ENCODE data around the gene CLTC.
A peak's percentile ranks its signal among the peaks of the same experiment; 100 is the strongest.
"Not testable (repeated sequence)": the region's sequence is repeated elsewhere in the genome, so short reads cannot be mapped to it uniquely, and the experiment has no call there.

Gene CLTC

GRCh38 chr17:59643159-59644140 is 23.8 kb downstream of the CLTC start:
- Histone ChIP-seq H4K20me1 (peaks cover 5% of the 10 kb centered on the region), H3K9me3 (no peaks in the 10 kb centered on the region), H3K4me3 (no peak overlapping the region), H3K9ac (peak overlapping the region; percentile 51), H3K4me2 (peak overlapping the region; percentile 96), H3K36me3 (peaks cover 33% of the 10 kb centered on the region), H3K27me3 (no peaks in the 10 kb centered on the region), H3K27ac (peak overlapping the region; percentile 84), H3K4me1 (peaks cover 87% of the 10 kb centered on the region)
- no peak for TF ChIP-seq Cebpa-rat (IDR thresholded peaks at IDR 0.05)

GRCh38 chr17:59647288-59647687 is 27.6 kb downstream of the CLTC start:
- Histone ChIP-seq H3K4me3 (no peak overlapping the region), H3K9me3 (peaks cover 24% of the 10 kb centered on the region), H3K9ac (no peak overlapping the region), H3K4me2 (no peak overlapping the region), H3K27ac (no peak overlapping the region), H4K20me1 (no peaks in the 10 kb centered on the region), H3K4me1 (peaks cover 49% of the 10 kb centered on the region), H3K27me3 (no peaks in the 10 kb centered on the region), H3K36me3 (peaks cover 71% of the 10 kb centered on the region)
- TF ChIP-seq Cebpa-rat (IDR thresholded peaks at IDR 0.05), result no peak

DNA sequence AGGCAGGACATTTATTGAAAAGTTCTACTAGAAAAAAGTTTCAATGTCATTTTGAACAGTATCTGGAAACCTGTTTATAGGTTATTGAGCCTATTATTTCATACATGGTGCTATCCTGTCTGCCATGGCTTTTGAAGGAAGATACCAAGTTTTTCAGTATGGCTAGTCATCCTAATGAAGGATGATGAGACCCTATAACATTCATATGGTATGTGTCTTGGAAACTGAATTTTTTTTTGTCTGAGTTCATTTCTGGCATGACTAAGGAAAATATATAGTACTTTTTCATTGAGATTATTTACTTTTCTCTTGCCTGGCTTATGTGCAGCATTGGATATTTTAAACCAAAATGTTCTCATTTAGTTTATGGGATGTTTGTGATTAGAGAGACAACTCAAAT is 30.2 kb downstream of the CLTC start:
- Histone ChIP-seq H3K36me3 (peaks cover 90% of the 10 kb centered on the region), H3K9ac (no peak overlapping the region), H3K4me1 (peaks cover 23% of the 10 kb centered on the region), H3K9me3 (peaks cover 32% of the 10 kb centered on the region), H3K27ac (no peak overlapping the region), H3K27me3 (no peaks in the 10 kb centered on the region), H3K4me2 (no peak overlapping the region), H4K20me1 (no peaks in the 10 kb centered on the region), H3K4me3 (no peak overlapping the region)
- no peak for TF ChIP-seq Cebpa-rat (IDR thresholded peaks at IDR 0.05)

DNA sequence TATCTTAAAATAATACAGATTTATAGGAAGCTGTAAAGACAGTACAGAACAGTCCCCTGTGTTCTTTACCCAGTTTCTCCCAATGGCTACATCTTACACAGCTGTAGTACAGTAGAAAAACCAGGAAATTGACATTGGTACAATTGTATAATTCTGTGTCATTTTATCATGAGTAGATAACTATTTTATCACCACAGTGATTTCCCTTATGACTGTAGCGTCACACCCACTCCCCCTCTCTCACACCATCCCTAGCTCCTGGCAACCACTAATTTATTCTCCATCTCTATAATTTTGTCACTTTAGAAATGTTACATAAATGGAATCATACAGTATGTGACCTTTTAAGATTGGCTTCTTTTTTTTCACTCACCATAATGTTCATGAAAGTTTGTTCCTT is 30.9 kb downstream of the CLTC start:
- Histone ChIP-seq H3K27ac (no peak overlapping the region), H3K4me2 (no peak overlapping the region), H3K4me1 (peaks cover 15% of the 10 kb centered on the region), H3K4me3 (no peak overlapping the region), H3K27me3 (no peaks in the 10 kb centered on the region), H3K9ac (no peak overlapping the region), H3K9me3 (peaks cover 32% of the 10 kb centered on the region), H3K36me3 (peaks cover 98% of the 10 kb centered on the region), H4K20me1 (no peaks in the 10 kb centered on the region)
- no peak for TF ChIP-seq Cebpa-rat (IDR thresholded peaks at IDR 0.05)

DNA sequence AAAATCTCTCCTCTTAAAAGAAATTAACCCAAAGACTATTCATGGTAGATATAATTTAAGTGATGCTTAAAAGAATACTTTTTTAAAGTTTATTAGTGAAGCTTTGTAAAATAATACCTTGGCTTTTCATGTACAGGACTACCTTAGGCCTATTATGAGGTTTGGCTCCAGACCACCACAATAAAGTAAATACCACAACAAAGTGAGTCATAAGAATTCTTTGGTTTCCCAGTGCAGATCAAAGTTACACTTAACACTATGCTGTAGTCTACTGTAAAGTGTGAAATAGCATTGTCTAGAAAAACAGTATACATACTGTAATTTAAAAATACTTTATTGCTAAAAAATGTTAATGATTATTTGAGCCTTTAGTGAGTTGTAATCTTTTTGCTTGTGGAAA is 31.7 kb downstream of the CLTC start:
- H3K4me3 ChIP-seq, result no peak overlapping the region
- TF ChIP-seq Cebpa-rat (IDR thresholded peaks at IDR 0.05), result no peak
- H3K9me3 ChIP-seq, result peaks cover 32% of the 10 kb centered on the region
- no peak overlapping the region for H3K27ac ChIP-seq
- no peak overlapping the region for H3K9ac ChIP-seq
- H4K20me1 ChIP-seq, result no peaks in the 10 kb centered on the region
- no peaks in the 10 kb centered on the region for H3K27me3 ChIP-seq
- H3K4me1 ChIP-seq, result peaks cover 8% of the 10 kb centered on the region
- H3K36me3 ChIP-seq, result peaks cover 100% of the 10 kb centered on the region
- no peak overlapping the region for H3K4me2 ChIP-seq

GRCh38 chr17:59652119-59652518 is 32.4 kb downstream of the CLTC start:
- no peak overlapping the region; the same call in 1 of the 2 replicates for H3K4me3 ChIP-seq
- no peaks in the 10 kb centered on the region for H4K20me1 ChIP-seq
- peaks cover 100% of the 10 kb centered on the region for H3K36me3 ChIP-seq
- no peaks in the 10 kb centered on the region for H3K27me3 ChIP-seq
- no peak overlapping the region for H3K4me2 ChIP-seq
- no peak overlapping the region for H3K27ac ChIP-seq
- no peak for TF ChIP-seq Cebpa-rat (IDR thresholded peaks at IDR 0.05)
- no peak overlapping the region for H3K9ac ChIP-seq
- peaks cover 32% of the 10 kb centered on the region for H3K9me3 ChIP-seq
- H3K4me1 ChIP-seq, result 0 out of 2 replicates have a peak, but pooled peaks cover under 1% of the 10 kb centered on the region

DNA sequence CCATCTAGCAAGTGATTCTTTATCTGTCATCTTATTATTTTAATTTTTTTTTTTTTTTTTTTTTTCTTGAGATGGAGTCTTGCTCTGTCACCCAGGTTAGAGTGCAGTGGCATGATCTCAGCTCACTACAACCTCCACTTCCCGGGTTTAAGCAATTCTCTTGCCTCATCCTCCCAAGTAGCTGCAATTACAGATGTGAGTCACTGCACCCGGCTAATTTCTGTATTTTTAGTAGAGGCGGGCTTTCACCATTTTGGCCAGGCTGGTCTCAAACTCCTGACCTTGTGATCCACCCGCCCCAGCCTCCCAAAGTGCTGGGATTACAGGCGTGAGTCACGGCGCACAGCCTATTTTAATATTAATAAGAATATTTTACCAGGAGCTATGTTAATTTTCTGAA is 36.9 kb downstream of the CLTC start:
- H3K9ac ChIP-seq, H4K20me1 ChIP-seq, H3K27me3 ChIP-seq, H3K4me1 ChIP-seq, H3K4me2 ChIP-seq, H3K4me3 ChIP-seq, H3K27ac ChIP-seq: not testable (repeated sequence)
- H3K36me3 ChIP-seq, result peaks cover 100% of the 10 kb centered on the region
- peaks cover 14% of the 10 kb centered on the region for H3K9me3 ChIP-seq

GRCh38 chr17:59666235-59666634 is 46.5 kb downstream of the CLTC start:
- Histone ChIP-seq H3K4me2 (no peak overlapping the region), H3K27me3 (no peaks in the 10 kb centered on the region), H4K20me1 (0 out of 2 replicates have a peak, but pooled peaks cover 13% of the 10 kb centered on the region), H3K4me3 (no peak overlapping the region), H3K4me1 (peaks cover 30% of the 10 kb centered on the region), H3K36me3 (peaks cover 91% of the 10 kb centered on the region), H3K9ac (no peak overlapping the region), H3K9me3 (no peaks in the 10 kb centered on the region), H3K27ac (no peak overlapping the region)
- TF ChIP-seq Cebpa-rat (IDR thresholded peaks at IDR 0.05), result no peak

GRCh38 chr17:59668816-59669215 is 49.1 kb downstream of the CLTC start:
- no peak overlapping the region for H3K9ac ChIP-seq
- H3K9me3 ChIP-seq, result no peaks in the 10 kb centered on the region
- 0 out of 2 replicates have a peak, but pooled peaks cover 15% of the 10 kb centered on the region for H4K20me1 ChIP-seq
- H3K36me3 ChIP-seq, result peaks cover 87% of the 10 kb centered on the region
- peak overlapping the region; percentile 50 for H3K4me2 ChIP-seq
- H3K4me3 ChIP-seq, result no peak overlapping the region
- H3K4me1 ChIP-seq, result peaks cover 30% of the 10 kb centered on the region
- TF ChIP-seq Cebpa-rat (IDR thresholded peaks at IDR 0.05), result no peak
- H3K27me3 ChIP-seq, result no peaks in the 10 kb centered on the region
- H3K27ac ChIP-seq, result peak overlapping the region; percentile 31

DNA sequence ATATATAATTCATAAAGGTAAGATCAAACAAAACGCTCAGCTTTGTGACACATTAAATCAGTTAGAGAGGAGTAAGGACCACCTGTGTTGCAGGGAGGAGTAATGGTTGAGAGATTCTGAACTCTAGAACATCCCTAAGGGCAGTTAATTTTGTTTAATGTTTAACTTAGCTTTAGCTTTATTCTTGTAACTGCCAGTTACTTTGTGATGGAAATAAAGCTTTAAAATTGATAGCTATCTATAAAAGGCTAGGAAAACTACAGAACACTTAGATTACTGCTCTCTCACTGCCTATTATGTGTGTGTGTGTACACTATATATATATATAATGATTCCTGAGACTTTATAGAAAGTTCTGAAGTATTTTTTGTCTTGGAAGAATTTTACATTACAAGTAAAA is 49.7 kb downstream of the CLTC start:
- Histone ChIP-seq H3K27ac (0 out of 2 replicates have a peak overlapping the region, but pooled peaks have one; percentile 6), H3K36me3 (peaks cover 87% of the 10 kb centered on the region), H3K4me1 (peaks cover 30% of the 10 kb centered on the region), H3K9me3 (no peaks in the 10 kb centered on the region), H4K20me1 (0 out of 2 replicates have a peak, but pooled peaks cover 17% of the 10 kb centered on the region), H3K27me3 (no peaks in the 10 kb centered on the region), H3K9ac (no peak overlapping the region), H3K4me2 (peak overlapping the region; percentile 50), H3K4me3 (no peak overlapping the region)
- TF ChIP-seq Cebpa-rat (IDR thresholded peaks at IDR 0.05), result no peak
